ENCODE measurements around the gene OMG. TPM values are rescaled to one million over a fixed set of nuclear protein-coding genes. Genes with fewer than 3 reads are reported as not detected.
A peak's percentile ranks its signal among the peaks of the same experiment; 100 is the strongest.

OMG gene
- total RNA-seq, 3 donors from 2014 or later: 0.51 to 1.5 TPM; not detected in 1

DNA sequence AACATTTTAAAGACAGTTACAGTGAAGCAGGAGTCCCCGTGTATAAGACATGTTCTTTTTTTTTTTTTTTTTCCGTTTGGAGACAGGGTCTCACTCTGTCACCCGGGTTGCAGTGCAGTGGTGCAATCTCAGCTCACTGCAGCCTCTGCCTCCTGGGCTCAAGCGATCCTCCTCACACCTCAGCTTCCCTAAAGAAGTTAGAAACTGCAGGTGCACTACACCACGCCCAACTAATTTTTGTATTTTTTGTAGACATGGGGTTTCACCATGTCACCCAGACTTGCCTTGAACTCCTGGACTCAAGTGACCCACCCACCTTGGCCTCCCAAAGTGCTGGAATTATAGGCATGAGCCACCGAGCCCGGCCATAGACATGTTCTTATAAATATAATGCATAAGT lies 13.8 kb upstream of the OMG start:
- peaks cover 12% of the 10 kb centered on the region for H3K4me1 ChIP-seq (ENCODE audit: low read depth)
- no peak for ATAC-seq
- H3K9me3 ChIP-seq: no peaks in the 10 kb centered on the region

DNA sequence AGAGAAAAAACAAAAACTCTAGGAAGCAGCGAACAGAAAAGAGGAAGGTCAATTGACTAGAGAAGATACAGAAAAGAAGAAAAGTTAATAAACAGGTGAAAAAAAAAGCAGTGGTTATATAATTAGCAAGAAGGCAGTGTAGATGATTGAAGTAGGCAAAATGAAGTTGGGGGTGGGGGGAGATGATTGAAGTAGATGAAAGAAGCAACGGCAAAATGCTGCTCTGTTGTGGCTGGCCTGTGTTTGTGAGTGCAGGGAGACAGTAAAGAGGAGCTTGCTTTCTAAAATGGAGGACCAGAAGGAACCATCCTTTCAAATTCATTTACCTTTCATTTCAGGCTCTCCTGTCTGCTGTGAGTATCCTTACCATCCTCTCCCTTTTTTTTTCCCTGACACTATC lies 13.2 kb upstream of the OMG start:
- H3K4me1 ChIP-seq (ENCODE audit: low read depth): peaks cover 12% of the 10 kb centered on the region
- TF ChIP-seq, protein P1, sequence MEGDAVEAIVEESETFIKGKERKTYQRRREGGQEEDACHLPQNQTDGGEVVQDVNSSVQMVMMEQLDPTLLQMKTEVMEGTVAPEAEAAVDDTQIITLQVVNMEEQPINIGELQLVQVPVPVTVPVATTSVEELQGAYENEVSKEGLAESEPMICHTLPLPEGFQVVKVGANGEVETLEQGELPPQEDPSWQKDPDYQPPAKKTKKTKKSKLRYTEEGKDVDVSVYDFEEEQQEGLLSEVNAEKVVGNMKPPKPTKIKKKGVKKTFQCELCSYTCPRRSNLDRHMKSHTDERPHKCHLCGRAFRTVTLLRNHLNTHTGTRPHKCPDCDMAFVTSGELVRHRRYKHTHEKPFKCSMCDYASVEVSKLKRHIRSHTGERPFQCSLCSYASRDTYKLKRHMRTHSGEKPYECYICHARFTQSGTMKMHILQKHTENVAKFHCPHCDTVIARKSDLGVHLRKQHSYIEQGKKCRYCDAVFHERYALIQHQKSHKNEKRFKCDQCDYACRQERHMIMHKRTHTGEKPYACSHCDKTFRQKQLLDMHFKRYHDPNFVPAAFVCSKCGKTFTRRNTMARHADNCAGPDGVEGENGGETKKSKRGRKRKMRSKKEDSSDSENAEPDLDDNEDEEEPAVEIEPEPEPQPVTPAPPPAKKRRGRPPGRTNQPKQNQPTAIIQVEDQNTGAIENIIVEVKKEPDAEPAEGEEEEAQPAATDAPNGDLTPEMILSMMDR (IDR thresholded peaks at IDR 0.05): no peak
- intact Hi-C loops (cut with DNase I, micrococcal nuclease): no loop called here
- no peaks in the 10 kb centered on the region for H3K9me3 ChIP-seq
- H3K4me3 ChIP-seq: no peak overlapping the region
- peak in 1 of 3 donors; percentile 25 for DNase-seq
- H3K36me3 ChIP-seq (ENCODE audit: low read depth): no peaks in the 10 kb centered on the region
- ATAC-seq: peak; percentile 7

More for the DNA sequence above, 13.8 kb upstream of the OMG start:
- DNase-seq: peak in 1 of 3 donors; percentile 12
- Histone ChIP-seq H3K4me3 (no peak overlapping the region), H3K36me3 (ENCODE audit: low read depth) (no peaks in the 10 kb centered on the region)
- TF ChIP-seq, protein P1 (IDR thresholded peaks at IDR 0.05): no peak
- intact Hi-C loops (cut with DNase I, micrococcal nuclease): no loop called here

DNA sequence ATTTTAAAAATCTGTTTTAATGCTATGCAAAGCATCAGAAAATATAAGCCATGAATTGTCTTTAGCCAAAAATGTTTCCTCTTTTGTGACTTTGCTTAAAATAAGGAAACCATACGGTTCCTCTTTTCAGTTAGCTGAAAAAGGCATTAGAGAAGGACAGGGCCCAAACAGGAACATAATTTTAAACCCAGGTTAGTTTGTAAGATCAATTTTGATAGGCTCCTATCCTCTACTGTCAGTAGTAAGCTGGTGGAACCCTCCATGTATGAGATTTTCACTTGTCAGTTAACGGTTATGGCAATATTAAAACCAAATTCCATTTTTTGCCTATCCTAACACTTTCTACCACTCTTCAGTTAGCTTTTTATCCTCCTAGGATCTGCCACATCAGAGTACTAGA lies 12.5 kb upstream of the OMG start:
- Histone ChIP-seq H3K36me3 (ENCODE audit: low read depth) (no peaks in the 10 kb centered on the region), H3K4me1 (ENCODE audit: low read depth) (peaks cover 12% of the 10 kb centered on the region), H3K4me3 (no peak overlapping the region), H3K9me3 (no peaks in the 10 kb centered on the region)
- ATAC-seq: peak; percentile 40
- TF ChIP-seq, protein P1 (IDR thresholded peaks at IDR 0.05): no peak
- intact Hi-C loops (cut with DNase I, micrococcal nuclease): no loop called here
- no peak for DNase-seq

DNA sequence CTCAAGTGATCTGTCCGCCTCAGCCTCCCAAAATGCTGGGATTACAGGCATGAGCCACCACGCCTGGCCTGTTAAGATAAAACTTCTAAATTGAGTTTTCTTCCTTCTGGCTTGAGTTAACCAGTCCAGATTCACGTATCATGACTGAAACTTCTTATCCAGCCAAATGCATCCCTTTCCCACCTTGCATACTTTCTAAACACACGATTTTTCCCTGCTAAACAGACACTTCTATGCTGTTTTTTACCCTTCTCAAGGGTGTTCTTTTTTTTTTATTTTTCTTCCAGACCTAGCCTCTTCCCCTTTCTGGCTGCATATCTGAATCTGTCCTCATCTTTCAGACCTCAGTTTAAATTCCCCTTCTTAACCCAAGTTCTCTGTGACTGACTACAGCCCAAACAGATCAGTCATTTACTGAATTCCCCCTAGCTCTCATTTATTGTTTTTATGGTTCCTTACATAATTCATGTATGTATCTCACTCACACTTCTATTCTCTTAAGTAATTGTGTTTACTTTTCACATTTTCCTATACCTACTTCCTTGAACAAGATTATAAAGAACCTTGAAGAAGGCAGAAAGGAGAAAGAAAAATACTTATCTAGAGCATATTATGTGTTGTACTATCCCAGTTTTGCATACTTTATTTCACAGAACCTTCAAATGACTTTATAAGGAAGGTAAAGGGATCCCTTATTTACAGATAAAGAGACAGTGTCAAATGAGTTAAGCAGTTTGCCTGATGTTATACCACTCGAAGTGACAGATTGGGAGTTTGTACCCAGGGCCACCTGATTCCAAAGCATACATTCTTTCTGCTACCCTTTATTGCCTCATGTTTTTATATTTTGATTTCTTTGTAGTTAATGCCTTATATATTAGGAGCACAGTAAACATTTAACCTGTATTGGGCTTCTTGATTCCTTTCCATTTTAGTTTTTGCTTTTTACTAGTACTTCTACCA lies 11.6 kb upstream of the OMG start:
- intact Hi-C loops (cut with DNase I, micrococcal nuclease): no loop called here
- Histone ChIP-seq H3K9me3 (no peaks in the 10 kb centered on the region), H3K4me3 (no peak overlapping the region), H3K36me3 (ENCODE audit: low read depth) (no peaks in the 10 kb centered on the region), H3K4me1 (ENCODE audit: low read depth) (peaks cover 8% of the 10 kb centered on the region)
- ATAC-seq: peak; percentile 72
- no peak for DNase-seq
- TF ChIP-seq, protein P1 (IDR thresholded peaks at IDR 0.05): no peak

DNA sequence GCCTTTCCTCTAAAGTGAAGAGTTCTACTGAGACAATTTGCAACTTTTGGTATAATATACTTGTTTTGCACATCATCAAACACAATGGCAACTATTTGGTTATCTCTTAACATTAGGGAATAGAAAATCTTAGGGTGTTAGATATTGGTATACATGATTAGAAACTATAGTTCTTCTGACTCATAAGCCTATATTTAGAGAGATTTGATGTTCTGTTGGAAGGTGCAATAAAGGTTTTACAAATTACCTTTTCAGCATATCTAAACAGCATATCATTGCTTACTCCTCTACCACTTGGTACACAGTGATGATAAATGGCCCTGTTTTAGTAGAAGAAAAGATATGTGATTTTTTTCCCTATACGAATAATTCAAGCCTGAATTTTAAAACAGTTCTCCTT lies 10.6 kb upstream of the OMG start:
- no peak overlapping the region for H3K4me3 ChIP-seq
- intact Hi-C loops (cut with DNase I, micrococcal nuclease): no loop called here
- no peaks in the 10 kb centered on the region for H3K36me3 ChIP-seq (ENCODE audit: low read depth)
- no peaks in the 10 kb centered on the region for H3K9me3 ChIP-seq
- H3K4me1 ChIP-seq (ENCODE audit: low read depth): peaks cover 8% of the 10 kb centered on the region
- TF ChIP-seq, protein P1 (IDR thresholded peaks at IDR 0.05): no peak
- DNase-seq (no peak), ATAC-seq (no peak)

Data from mucosa of descending colon (tissue), 3 donors.